Aorta (tissue), 5 donors: Measurements from ENCODE around the gene CDYL. TPM values are rescaled to one million over a fixed set of nuclear protein-coding genes. Genes with fewer than 3 reads are reported as not detected.

Source experiments
- ATAC-seq: fragments of 200-7000 bp; cut with Tn5 transposase; one replicate; pipeline ENCODE4 v1.9.1; 2022; ENCODE audit warnings: moderate library complexity; ENCODE audit not compliant: low FRiP score
- DNase-seq, 2 donors: peaks; one replicate each; pipeline ENCODE4 v3.0.0-alpha.2; 2020
- H3K27ac ChIP-seq, 2 donors: one replicate each; pipeline ENCODE4 v1.5.1; 2013; ENCODE audit warnings: low read length in 2 of 2, mild to moderate bottlenecking in 2 of 2, moderate library complexity in 2 of 2, control low read depth in 1 of 2, inconsistent platforms in 1 of 2, low read depth in 1 of 2
- H3K27me3 ChIP-seq, 2 donors: one replicate each; pipeline ENCODE4 v1.6.1; 2013; ENCODE audit warnings: control low read depth in 1 of 2, low read length in 1 of 2, mild to moderate bottlenecking in 1 of 2, moderate library complexity in 1 of 2; ENCODE audit not compliant: insufficient read depth in 2 of 2, control insufficient read depth in 1 of 2
- H3K36me3 ChIP-seq, 2 donors: one replicate each; pipeline ENCODE4 v1.6.1; 2013; ENCODE audit warnings: control low read depth in 1 of 2, low read length in 1 of 2, mild to moderate bottlenecking in 1 of 2; ENCODE audit not compliant: insufficient read depth in 2 of 2, control insufficient read depth in 1 of 2
- H3K4me1 ChIP-seq, 2 donors: one replicate each; pipeline ENCODE4 v1.6.1; 2013; ENCODE audit warnings: low read length in 2 of 2, control low read depth in 1 of 2, mild to moderate bottlenecking in 1 of 2, moderate library complexity in 1 of 2; ENCODE audit not compliant: insufficient read depth in 2 of 2, control insufficient read depth in 1 of 2
- H3K4me3 ChIP-seq, 2 donors: one replicate each; pipeline ENCODE4 v1.5.1; 2013; ENCODE audit warnings: low read length in 2 of 2, control low read depth in 1 of 2, mild to moderate bottlenecking in 1 of 2
- H3K9me3 ChIP-seq: one replicate; pipeline ENCODE4 v1.6.1; 2013; ENCODE audit warnings: mild to moderate bottlenecking, low read length; ENCODE audit not compliant: control insufficient read depth
- WGBS, 2 donors: extraction: QIAGEN DNeasy Blood & Tissue Kit; methylation state at CpG; one replicate each; pipeline ENCODE4 v1.1.7; 2013; 5-methylcytosine and 5-hydroxymethylcytosine counted together
- intact Hi-C, 2 donors: fragments of 100-400 bp; cut with DNase I; formaldehyde crosslinking; loops; one replicate each; pipeline versions ENCODE4 v1.14.2 to v1.15.0; 2022
- polyA plus RNA-seq, 2 donors: library from polyadenylated mRNA; stranded (reverse); fragments of 200-250 nt; gene quantifications; one replicate each; pipeline ENCODE4 v1.2.3, GENCODE V29; 2013
- total RNA-seq, 2 donors: library from RNA; stranded (reverse); fragmentation: NEBNext Ultra II Directional; extraction: Animal tissue kit (Norgen Biotek cat#: 25700); gene quantifications; one replicate each; pipeline ENCODE4 v1.2.1, GENCODE V29; 2021
- donor health status: healthy with polysubstance abuse.
- donor health status: Bipolar disorder and iron deficiency.
- donor health status: DM: no; HTN: no; CAD: no.
- donor health status: DM: no; HTN: no; CAD: no.
- donor health status: DM: yes; HTN: yes; CAD: no.

The CDYL gene
- total and polyA plus RNA-seq, 4 donors, result 9.6 to 44.2 (median 26.4) TPM

DNA sequence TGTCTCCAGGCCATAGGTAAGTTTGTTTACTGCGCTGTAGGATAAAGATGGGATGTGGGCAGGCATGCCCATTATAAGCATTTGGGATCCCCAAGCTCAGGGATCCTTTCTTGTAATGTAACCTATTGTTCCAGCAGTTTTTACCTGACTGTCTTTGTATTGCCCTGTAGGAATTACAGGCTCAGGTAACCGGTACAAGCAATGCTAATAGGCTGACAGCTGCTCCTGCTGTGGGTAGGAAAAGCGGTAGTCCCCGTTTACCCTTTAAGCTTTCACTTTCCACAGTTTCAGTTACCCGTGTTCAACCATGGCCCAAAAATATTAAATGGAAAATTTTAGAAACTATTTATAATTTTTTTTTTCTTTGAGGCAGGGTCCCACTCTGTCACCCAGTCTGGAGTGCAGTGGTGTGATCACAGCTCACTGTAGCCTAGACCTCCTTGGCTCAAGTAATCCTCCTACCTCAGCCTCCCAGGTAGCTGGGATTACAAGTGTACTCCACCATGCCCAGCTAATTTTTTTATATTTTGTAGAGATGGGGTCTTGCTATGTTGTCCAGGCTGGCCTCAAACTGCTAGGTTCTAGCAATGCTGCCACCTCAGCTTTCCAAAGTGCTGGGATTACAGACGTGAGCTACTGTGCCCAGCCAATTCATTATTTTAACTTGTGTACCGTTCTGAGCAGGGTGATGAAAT is 108.6 kb downstream of the CDYL start:
- H3K4me3 ChIP-seq, result no peak overlapping the region
- no peak for DNase-seq
- H3K27me3 ChIP-seq, result no peaks in the 10 kb centered on the region
- H3K36me3 ChIP-seq, result no peaks in the 10 kb centered on the region
- H3K27ac ChIP-seq, result no peak overlapping the region
- peaks cover 0 to 3% of the 10 kb centered on the region in 2 donors for H3K4me1 ChIP-seq
- intact Hi-C loops, result no loop called here
- H3K9me3 ChIP-seq, result peaks cover 2% of the 10 kb centered on the region
- WGBS, 2 donors, result 92% methylated on average over 7 of the region's 7 CpGs
- no peak for ATAC-seq

DNA sequence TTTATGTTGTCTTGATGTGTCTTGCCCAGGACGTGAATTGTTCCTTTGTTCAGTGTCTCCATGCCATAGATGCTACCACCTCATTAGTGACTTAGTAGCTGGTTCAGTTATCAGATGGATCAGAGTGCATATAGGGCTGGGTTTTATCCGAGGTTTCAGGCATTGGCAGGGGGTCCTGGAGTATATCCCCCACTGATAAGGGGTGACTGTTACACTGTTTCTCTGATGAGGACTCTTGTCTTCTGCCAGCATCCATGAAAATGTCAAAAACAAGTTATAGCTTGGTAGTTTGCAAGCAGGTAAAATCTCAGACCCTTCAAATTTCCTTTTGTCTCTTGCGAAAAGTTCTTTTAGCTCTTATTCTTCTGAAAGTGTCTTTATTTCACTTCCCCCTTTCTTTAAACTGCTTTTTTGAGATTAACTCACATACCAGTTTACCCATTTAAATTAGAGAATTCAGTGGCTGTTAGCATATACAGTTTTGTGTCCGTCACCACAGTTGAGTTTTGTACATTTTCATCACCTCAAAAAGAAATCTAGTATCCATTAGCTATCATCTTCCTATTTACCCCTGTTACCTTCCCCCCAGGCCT is 109.2 kb downstream of the CDYL start:
- intact Hi-C loops, result no loop called here
- ATAC-seq, result no peak
- H3K4me1 ChIP-seq, result peaks cover 0 to 3% of the 10 kb centered on the region in 2 donors
- H3K27ac ChIP-seq, result no peak overlapping the region
- H3K36me3 ChIP-seq, result no peaks in the 10 kb centered on the region
- no peaks in the 10 kb centered on the region for H3K27me3 ChIP-seq
- H3K9me3 ChIP-seq, result peaks cover 2% of the 10 kb centered on the region
- WGBS, 2 donors, result 89 to 92% methylated on average over 4 of the region's 4 CpGs
- no peak for DNase-seq
- no peak overlapping the region for H3K4me3 ChIP-seq

DNA sequence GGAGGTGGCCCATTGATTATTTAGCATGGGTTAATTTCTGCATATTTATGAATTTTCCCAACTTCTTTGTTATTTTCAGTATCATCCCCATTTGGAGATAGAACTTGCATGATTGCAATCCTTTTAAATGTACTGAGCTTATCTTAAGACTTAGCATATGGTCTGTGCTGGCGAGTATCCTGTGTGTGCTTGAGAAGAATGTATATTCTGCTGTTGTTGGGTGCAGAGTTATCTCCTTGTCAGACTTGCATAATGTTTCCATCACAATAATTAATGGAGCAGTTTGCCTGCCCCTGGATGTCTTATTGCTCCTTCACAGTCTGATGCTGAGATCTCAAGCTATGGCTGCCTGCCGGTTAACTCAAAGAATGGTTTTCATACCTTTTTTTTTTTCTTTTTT is 112.6 kb downstream of the CDYL start:
- Histone ChIP-seq H3K4me3 (no peak overlapping the region), H3K27ac (no peak overlapping the region), H3K9me3 (peaks cover 2% of the 10 kb centered on the region), H3K36me3 (peaks cover 2 to 3% of the 10 kb centered on the region in 2 donors), H3K4me1 (peaks cover 0 to 3% of the 10 kb centered on the region in 2 donors), H3K27me3 (no peaks in the 10 kb centered on the region)
- intact Hi-C loops, result no loop called here
- DNase-seq, result no peak
- ATAC-seq, result no peak
- WGBS, 2 donors, result 92 to 98% methylated on average over 2 of the region's 2 CpGs

DNA sequence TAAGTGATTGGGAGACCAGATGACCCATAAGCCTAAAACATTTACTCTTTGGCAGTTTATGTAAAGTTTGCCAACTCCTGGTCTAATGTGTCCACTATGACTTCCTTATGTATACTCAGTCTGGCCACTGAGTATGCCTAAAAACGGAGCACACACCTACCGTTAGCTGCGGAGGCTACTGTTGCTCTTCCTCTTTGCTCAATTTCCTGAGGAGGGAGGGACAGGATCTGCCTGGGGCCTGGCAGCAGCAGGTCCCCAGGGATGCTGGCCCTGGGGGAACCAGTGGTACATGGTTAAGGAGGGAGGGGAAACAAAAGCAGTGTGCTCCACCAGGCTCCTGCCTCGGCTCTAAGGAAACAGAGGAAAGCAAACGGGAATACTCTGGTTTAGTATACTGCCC is 113.5 kb downstream of the CDYL start:
- DNase-seq (no peak), ATAC-seq (no peak)
- WGBS, 2 donors, result 42 to 51% methylated on average over 5 of the region's 5 CpGs
- Histone ChIP-seq H3K36me3 (peaks cover 2 to 3% of the 10 kb centered on the region in 2 donors), H3K27ac (no peak overlapping the region), H3K4me3 (no peak overlapping the region), H3K4me1 (no peaks in the 10 kb centered on the region), H3K27me3 (no peaks in the 10 kb centered on the region), H3K9me3 (peaks cover 2% of the 10 kb centered on the region)
- intact Hi-C loops, result no loop called here

DNA sequence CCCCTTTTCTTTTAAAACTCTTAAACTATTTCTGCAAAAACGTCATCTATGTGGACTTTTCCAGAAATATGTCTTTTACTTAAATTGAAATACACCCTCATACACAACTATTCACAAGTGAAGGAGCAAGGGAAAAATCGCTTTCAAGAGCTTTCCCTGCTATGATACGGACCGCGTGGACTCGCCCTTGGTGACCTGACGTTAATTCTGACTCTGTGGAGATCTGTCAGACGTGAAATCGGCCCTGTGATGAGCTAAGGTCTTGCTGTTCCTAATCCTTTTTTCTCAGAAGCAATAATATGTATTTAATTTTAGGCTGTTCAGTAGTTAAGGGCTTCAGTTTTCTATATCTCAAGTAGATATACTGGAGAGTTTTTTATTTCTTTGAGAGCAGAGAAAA is 114.0 kb downstream of the CDYL start:
- WGBS, 2 donors, result 56 to 69% methylated on average over 9 of the region's 9 CpGs
- no peak for ATAC-seq

DNA sequence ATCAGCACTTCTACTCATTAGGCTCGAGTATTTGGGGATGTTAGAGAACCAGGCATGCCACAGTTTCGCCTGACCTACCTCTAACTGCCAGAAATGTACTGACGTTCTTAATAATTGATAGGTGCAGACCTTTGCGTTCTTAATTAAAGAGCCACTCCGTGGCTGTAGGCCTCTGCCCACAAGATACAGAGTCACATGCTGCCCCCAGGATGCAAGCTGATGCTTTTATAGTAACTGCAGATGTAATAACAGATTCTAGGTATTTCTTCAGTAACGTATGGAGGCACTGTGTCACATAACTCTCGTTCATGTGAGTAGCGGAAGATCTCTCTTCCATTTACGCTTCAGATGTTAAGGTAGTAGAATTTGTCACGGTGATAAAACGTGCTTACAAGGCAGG is 114.4 kb downstream of the CDYL start:
- no peak for DNase-seq
- no peak for ATAC-seq
- Histone ChIP-seq H3K36me3 (peaks cover 2 to 3% of the 10 kb centered on the region in 2 donors), H3K27ac (no peak overlapping the region), H3K27me3 (no peaks in the 10 kb centered on the region), H3K4me1 (no peaks in the 10 kb centered on the region), H3K4me3 (no peak overlapping the region), H3K9me3 (peaks cover 2% of the 10 kb centered on the region)
- 95% methylated on average over 11 of the region's 11 CpGs for WGBS, 2 donors
- intact Hi-C loops, result no loop called here

More for the DNA sequence above, 114.0 kb downstream of the CDYL start:
- H3K4me3 ChIP-seq, result no peak overlapping the region
- H3K4me1 ChIP-seq, result no peaks in the 10 kb centered on the region
- peaks cover 2 to 3% of the 10 kb centered on the region in 2 donors for H3K36me3 ChIP-seq
- DNase-seq, result no peak
- H3K27me3 ChIP-seq, result no peaks in the 10 kb centered on the region
- peaks cover 2% of the 10 kb centered on the region for H3K9me3 ChIP-seq
- intact Hi-C loops, result no loop called here
- H3K27ac ChIP-seq, result no peak overlapping the region

DNA sequence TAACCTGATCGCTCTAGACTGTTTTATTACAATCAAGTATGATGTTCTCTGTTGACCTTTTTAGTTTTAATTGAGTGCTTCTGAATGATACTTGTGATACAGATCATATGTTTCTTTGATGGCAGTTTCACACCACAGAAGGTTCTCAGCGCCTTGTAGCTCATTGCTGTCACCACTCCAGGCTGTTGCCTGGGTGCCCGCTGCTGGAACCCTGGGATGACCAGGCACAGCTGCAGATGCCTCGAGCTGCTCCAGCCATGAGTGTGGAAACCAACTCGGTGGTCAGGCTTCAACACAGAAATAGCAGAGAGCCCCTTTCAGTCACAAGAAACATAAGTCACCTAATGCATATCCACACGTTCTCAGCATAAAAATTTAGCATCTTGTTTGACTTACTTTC is 114.9 kb downstream of the CDYL start:
- H3K4me3 ChIP-seq, result no peak overlapping the region
- WGBS, 2 donors, result 96 to 97% methylated on average over 6 of the region's 6 CpGs
- ATAC-seq (no peak), DNase-seq (no peak)
- H3K9me3 ChIP-seq, result peaks cover 2% of the 10 kb centered on the region
- H3K27me3 ChIP-seq, result no peaks in the 10 kb centered on the region
- H3K27ac ChIP-seq, result no peak overlapping the region
- peaks cover 2 to 3% of the 10 kb centered on the region in 2 donors for H3K36me3 ChIP-seq
- intact Hi-C loops, result no loop called here
- H3K4me1 ChIP-seq, result no peaks in the 10 kb centered on the region

DNA sequence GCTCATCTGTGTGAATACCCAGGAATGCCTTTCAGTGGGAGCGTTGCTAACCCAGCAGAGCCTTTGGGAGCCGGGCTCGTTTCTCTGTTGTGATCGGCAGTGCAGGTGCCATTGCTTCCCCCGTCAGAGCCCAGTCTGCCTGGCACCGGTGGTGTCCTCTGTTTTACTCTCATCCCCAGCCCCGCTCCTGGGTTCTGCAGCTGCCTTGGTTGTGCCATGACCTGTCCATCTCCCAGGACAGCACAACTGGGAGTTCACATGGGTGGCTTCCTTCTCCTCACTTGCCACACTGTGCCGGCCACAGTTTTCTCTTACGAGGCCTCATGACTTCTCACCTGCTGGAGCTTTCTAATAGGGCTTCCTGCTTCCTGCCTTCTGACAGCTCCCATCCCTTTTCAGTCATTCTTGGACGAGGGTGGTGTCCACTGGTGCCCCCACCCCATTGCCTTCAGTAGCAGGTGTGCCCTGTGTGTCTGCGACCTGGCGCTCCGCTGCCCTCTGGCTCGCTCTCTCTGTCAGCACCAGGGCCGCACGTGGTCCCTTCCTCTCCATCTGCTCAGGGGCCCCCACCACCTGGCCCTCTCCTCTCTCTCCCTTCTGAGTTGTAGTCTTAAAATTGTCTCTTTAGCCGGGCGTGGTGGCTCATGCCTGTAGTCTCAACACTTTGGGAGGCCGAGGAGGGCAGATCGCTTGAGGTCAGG is 116.7 kb downstream of the CDYL start:
- intact Hi-C loops, result no loop called here
- Histone ChIP-seq H3K27me3 (no peaks in the 10 kb centered on the region), H3K27ac (no peak overlapping the region), H3K9me3 (no peaks in the 10 kb centered on the region), H3K36me3 (peaks cover 2 to 3% of the 10 kb centered on the region in 2 donors), H3K4me3 (no peak overlapping the region), H3K4me1 (no peaks in the 10 kb centered on the region)
- WGBS, 2 donors, result 96 to 97% methylated on average over 20 of the region's 20 CpGs
- ATAC-seq (no peak), DNase-seq (no peak)

DNA sequence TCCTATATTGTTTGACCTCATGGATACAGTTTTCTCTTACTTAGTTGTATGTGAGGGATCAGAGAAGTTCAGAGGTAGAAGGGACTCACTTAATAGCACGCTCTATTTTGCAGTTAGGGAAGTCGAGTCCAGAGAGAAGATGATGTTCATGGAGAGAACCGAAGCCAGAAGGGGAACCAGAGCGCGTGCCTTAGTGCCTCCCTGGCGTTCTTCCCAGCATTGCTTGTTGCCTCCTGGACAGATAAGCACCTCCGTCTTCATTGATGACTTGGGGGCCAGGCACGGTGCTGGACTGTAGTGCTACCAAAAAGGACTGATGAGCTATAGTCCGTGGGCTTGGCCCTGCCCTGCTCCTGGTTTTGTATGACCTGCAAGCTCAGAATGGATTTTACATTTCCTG is 117.8 kb downstream of the CDYL start:
- no peak for ATAC-seq
- no peaks in the 10 kb centered on the region for H3K4me1 ChIP-seq
- intact Hi-C loops, result no loop called here
- H3K27me3 ChIP-seq, result no peaks in the 10 kb centered on the region
- no peaks in the 10 kb centered on the region for H3K9me3 ChIP-seq
- DNase-seq, result no peak
- H3K27ac ChIP-seq, result no peak overlapping the region
- no peak overlapping the region for H3K4me3 ChIP-seq
- H3K36me3 ChIP-seq, result peaks cover 2 to 4% of the 10 kb centered on the region in 2 donors
- 94% methylated on average over 9 of the region's 9 CpGs for WGBS, 2 donors
